Astrocyte (in vitro differentiated cells and primary cell): ENCODE data around the gene PLCG1. TPM values are rescaled to one million over a fixed set of nuclear protein-coding genes. Genes with fewer than 3 reads are reported as not detected.

Experiments
- DNase-seq: peaks from one replicate; pipeline ENCODE4 v3.0.0-alpha.2; 2010; ENCODE audit warnings: low read depth
- FAIRE-seq: peaks from 2 replicates; lab custom pipeline; 2011; peaks lifted over from hg19 to GRCh38; lab: Jason Lieb, UNC
- H2AFZ ChIP-seq: 2 replicates; pipeline ENCODE4 v1.6.0; 2012; ENCODE audit warnings: low read depth, low read length, inconsistent platforms
- H3K27ac ChIP-seq: 2 replicates; pipeline ENCODE4 v1.5.1; 2011; ENCODE audit warnings: low read depth, low read length, inconsistent platforms
- H3K27me3 ChIP-seq: 2 replicates; pipeline ENCODE4 v1.6.0; 2011; ENCODE audit warnings: low read length, inconsistent platforms; ENCODE audit not compliant: insufficient read depth
- H3K36me3 ChIP-seq: 2 replicates; pipeline ENCODE4 v1.5.1; 2011; ENCODE audit warnings: low read length, inconsistent platforms; ENCODE audit not compliant: insufficient read depth
- H3K4me1 ChIP-seq: 2 replicates; pipeline ENCODE4 v1.5.1; 2011; ENCODE audit warnings: low read length, inconsistent platforms; ENCODE audit not compliant: insufficient read depth
- H3K4me2 ChIP-seq: 2 replicates; pipeline ENCODE4 v1.6.0; 2012; ENCODE audit warnings: low read length, inconsistent platforms
- H3K4me3 ChIP-seq: 2 replicates; pipeline ENCODE4 v1.5.1; 2011; ENCODE audit warnings: low read depth, mild to moderate bottlenecking, low read length, inconsistent platforms; ENCODE audit not compliant: insufficient read depth
- H3K79me2 ChIP-seq: 2 replicates; pipeline ENCODE4 v1.6.0; 2012; ENCODE audit warnings: mild to moderate bottlenecking, low read length, inconsistent platforms; ENCODE audit not compliant: insufficient read depth
- H3K9ac ChIP-seq: 2 replicates; pipeline ENCODE4 v1.6.0; 2012; ENCODE audit warnings: mild to moderate bottlenecking, low read length, inconsistent platforms
- H3K9me3 ChIP-seq: 2 replicates; pipeline ENCODE4 v1.5.1; 2012; ENCODE audit warnings: low read depth, mild to moderate bottlenecking, low read length, inconsistent platforms; ENCODE audit not compliant: insufficient read depth
- H4K20me1 ChIP-seq: 2 replicates; pipeline ENCODE4 v1.6.0; 2012; ENCODE audit warnings: low read length, inconsistent platforms; ENCODE audit not compliant: insufficient read depth
- H3K27ac Mint-ChIP-seq: one replicate; pipeline ENCODE4 v1.8.0; 2021; ENCODE audit warnings: mild to moderate bottlenecking, mixed read lengths; ENCODE audit not compliant: unreplicated experiment
- H3K27me3 Mint-ChIP-seq: one replicate; pipeline ENCODE4 v1.8.0; 2021; ENCODE audit warnings: low read depth, mixed read lengths; ENCODE audit not compliant: unreplicated experiment
- H3K36me3 Mint-ChIP-seq: one replicate; pipeline ENCODE4 v1.8.0; 2021; ENCODE audit warnings: low read depth, mixed read lengths; ENCODE audit not compliant: unreplicated experiment
- H3K4me1 Mint-ChIP-seq: one replicate; pipeline ENCODE4 v1.8.0; 2021; ENCODE audit warnings: low read depth, mixed read lengths; ENCODE audit not compliant: unreplicated experiment
- H3K4me3 Mint-ChIP-seq: one replicate; pipeline ENCODE4 v1.8.0; 2021; ENCODE audit warnings: mild to moderate bottlenecking, moderate library complexity, mixed read lengths; ENCODE audit not compliant: unreplicated experiment
- H3K9me3 Mint-ChIP-seq: one replicate; pipeline ENCODE4 v1.8.0; 2021; ENCODE audit warnings: mild to moderate bottlenecking, mixed read lengths; ENCODE audit not compliant: unreplicated experiment
- CTCF ChIP-seq: IDR thresholded peaks from 2 replicates; pipeline ENCODE4 v1.5.1; 2011; ENCODE audit warnings: low read depth, mild to moderate bottlenecking, inconsistent platforms, low read length, moderate library complexity; ENCODE audit not compliant: insufficient read depth
- EZH2 ChIP-seq: IDR thresholded peaks from 2 replicates; pipeline ENCODE4 v1.6.1; 2012; ENCODE audit warnings: mild to moderate bottlenecking, low read length, inconsistent platforms; ENCODE audit not compliant: insufficient read depth
- total RNA-seq: library from RNA; stranded (reverse); gene quantifications from 2 replicates; pipeline ENCODE4 v1.2.1, GENCODE V29; 2021

Gene PLCG1
- total RNA-seq, 1 donor from 2014 or later, result 129 TPM

- Histone ChIP-seq H3K27ac (no peak overlapping the region), H3K4me3 (no peak overlapping the region), H3K9ac (no peak overlapping the region), H3K9me3 (no peaks in the 10 kb centered on the region), H3K4me1 (peaks cover 31% of the 10 kb centered on the region), H3K4me2 (no peak overlapping the region), H3K27me3 (no peaks in the 10 kb centered on the region), H3K79me2 (peaks cover 11% of the 10 kb centered on the region), H4K20me1 (peaks cover 41% of the 10 kb centered on the region), H3K36me3 (peaks cover 40% of the 10 kb centered on the region), H2AFZ (no peak overlapping the region)
- TF ChIP-seq EZH2, result no peak
- TF ChIP-seq CTCF, result no peak
- peak overlapping the region; percentile 23 for H3K27ac Mint-ChIP-seq
- no peaks in the 10 kb centered on the region for H3K27me3 Mint-ChIP-seq
- DNase-seq (no peak), FAIRE-seq (no peak)
- no peak overlapping the region for H3K4me3 Mint-ChIP-seq
- peaks cover 42% of the 10 kb centered on the region for H3K36me3 Mint-ChIP-seq
- no peaks in the 10 kb centered on the region for H3K9me3 Mint-ChIP-seq
- peaks cover 41% of the 10 kb centered on the region for H3K4me1 Mint-ChIP-seq
These were observed 37.9 kb downstream of the PLCG1 start for GRCh38 chr20:41175201-41175651.

- Histone ChIP-seq H2AFZ (no peak overlapping the region), H3K4me2 (no peak overlapping the region), H3K9me3 (no peaks in the 10 kb centered on the region), H3K36me3 (peaks cover 37% of the 10 kb centered on the region), H3K4me3 (no peak overlapping the region), H4K20me1 (peaks cover 35% of the 10 kb centered on the region), H3K9ac (no peak overlapping the region), H3K79me2 (peaks cover 11% of the 10 kb centered on the region), H3K27me3 (no peaks in the 10 kb centered on the region), H3K4me1 (peaks cover 31% of the 10 kb centered on the region), H3K27ac (no peak overlapping the region)
- Mint-ChIP-seq H3K4me3 (no peak overlapping the region), H3K36me3 (peaks cover 39% of the 10 kb centered on the region), H3K27ac (peak overlapping the region; percentile 24), H3K9me3 (no peaks in the 10 kb centered on the region), H3K4me1 (peaks cover 46% of the 10 kb centered on the region), H3K27me3 (no peaks in the 10 kb centered on the region)
- DNase-seq, result no peak
- FAIRE-seq, result no peak
- TF ChIP-seq EZH2 (no peak), CTCF (no peak)
These were observed 38.5 kb downstream of the PLCG1 start for GRCh38 chr20:41175727-41176330.
